ENCODE data around the gene DMAC2. TPM values are rescaled to one million over a fixed set of nuclear protein-coding genes. Genes with fewer than 3 reads are reported as not detected.

The DMAC2 gene
- total and polyA plus RNA-seq, 2 of the 13 experiments (the other 11 are each of a cell fraction or from before 2014, with no cell fraction given): 39.0 to 66.0 TPM

GRCh38 chr19:41426952-41427646 is 12.6 kb downstream of the DMAC2 start, which contains the start of gene B3GNT8 (continued):
- TF ChIP-seq FOXK2 (IDR thresholded peaks at IDR 0.05) (no peak), DDIT3 (CRISPR knock-in tag; IDR thresholded peaks at IDR 0.05) (no peak), ZNF260 (CRISPR knock-in tag; IDR thresholded peaks at IDR 0.05; ENCODE audit: borderline replicate concordance, low read depth) (no peak), ZNF777 (CRISPR knock-in tag; IDR thresholded peaks at IDR 0.05) (no peak), HNRNPLL (IDR thresholded peaks at IDR 0.05; ENCODE audit: low read depth, low read length, poor library complexity, severe bottlenecking) (no peak), STAG1 (CRISPR knock-in tag; IDR thresholded peaks at IDR 0.05) (no peak), ZSCAN25 (CRISPR knock-in tag; IDR thresholded peaks at IDR 0.05) (peak; percentile 58; the same call in 1 of the 2 replicates), SAP130 (CRISPR knock-in tag; IDR thresholded peaks at IDR 0.05; ENCODE audit: low read depth) (peak; percentile 76), HDAC2 (CRISPR knock-in tag; IDR thresholded peaks at IDR 0.05) (no peak), ARNTL (CRISPR knock-in tag; IDR thresholded peaks at IDR 0.05) (no peak), ATF3 (CRISPR knock-in tag; IDR thresholded peaks at IDR 0.05) (no peak), SNAI1 (CRISPR knock-in tag; IDR thresholded peaks at IDR 0.05; ENCODE audit: borderline replicate concordance) (no peak), CENPT (CRISPR knock-in tag; IDR thresholded peaks at IDR 0.05; ENCODE audit: low read depth) (no peak), ZNF703 (CRISPR knock-in tag; IDR thresholded peaks at IDR 0.05; ENCODE audit: borderline replicate concordance) (no peak), CBX2 (IDR thresholded peaks at IDR 0.05; ENCODE audit: low read depth, low read length) (no peak), CBX2 (CRISPR knock-in tag; IDR thresholded peaks at IDR 0.05; ENCODE audit: low read depth) (no peak), NR3C1 (CRISPR knock-in tag; IDR thresholded peaks at IDR 0.05) (no peak), PTBP1 (IDR thresholded peaks at IDR 0.05; ENCODE audit: low read depth, low read length, poor library complexity, severe bottlenecking) (no peak), PRDM15 (CRISPR knock-in tag; IDR thresholded peaks at IDR 0.05) (no peak), TAF1 (CRISPR knock-in tag; IDR thresholded peaks at IDR 0.05) (peak; percentile 68)
- TF ChIP-seq, protein P1, sequence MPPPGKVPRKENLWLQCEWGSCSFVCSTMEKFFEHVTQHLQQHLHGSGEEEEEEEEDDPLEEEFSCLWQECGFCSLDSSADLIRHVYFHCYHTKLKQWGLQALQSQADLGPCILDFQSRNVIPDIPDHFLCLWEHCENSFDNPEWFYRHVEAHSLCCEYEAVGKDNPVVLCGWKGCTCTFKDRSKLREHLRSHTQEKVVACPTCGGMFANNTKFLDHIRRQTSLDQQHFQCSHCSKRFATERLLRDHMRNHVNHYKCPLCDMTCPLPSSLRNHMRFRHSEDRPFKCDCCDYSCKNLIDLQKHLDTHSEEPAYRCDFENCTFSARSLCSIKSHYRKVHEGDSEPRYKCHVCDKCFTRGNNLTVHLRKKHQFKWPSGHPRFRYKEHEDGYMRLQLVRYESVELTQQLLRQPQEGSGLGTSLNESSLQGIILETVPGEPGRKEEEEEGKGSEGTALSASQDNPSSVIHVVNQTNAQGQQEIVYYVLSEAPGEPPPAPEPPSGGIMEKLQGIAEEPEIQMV (CRISPR knock-in tag; IDR thresholded peaks at IDR 0.05; ENCODE audit: low read depth): no peak
- TF ChIP-seq, protein P2, sequence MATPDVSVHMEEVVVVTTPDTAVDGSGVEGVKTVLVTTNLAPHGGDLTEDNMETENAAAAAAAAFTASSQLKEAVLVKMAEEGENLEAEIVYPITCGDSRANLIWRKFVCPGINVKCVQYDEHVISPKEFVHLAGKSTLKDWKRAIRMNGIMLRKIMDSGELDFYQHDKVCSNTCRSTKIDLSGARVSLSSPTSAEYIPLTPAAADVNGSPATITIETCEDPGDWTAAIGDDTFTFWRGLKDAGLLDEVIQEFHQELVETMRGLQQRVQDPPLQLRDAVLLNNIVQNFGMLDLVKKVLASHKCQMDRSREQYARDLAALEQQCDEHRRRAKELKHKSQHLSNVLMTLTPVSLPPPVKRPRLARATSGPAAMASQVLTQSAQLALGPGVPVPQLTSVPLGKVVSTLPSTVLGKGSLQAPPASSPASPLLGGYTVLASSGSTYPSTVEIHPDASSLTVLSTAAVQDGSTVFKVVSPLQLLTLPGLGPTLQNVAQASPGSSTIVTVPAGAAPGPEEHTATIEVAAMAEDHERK (CRISPR knock-in tag; IDR thresholded peaks at IDR 0.05; ENCODE audit: low read depth): no peak
- TF ChIP-seq, protein P3, sequence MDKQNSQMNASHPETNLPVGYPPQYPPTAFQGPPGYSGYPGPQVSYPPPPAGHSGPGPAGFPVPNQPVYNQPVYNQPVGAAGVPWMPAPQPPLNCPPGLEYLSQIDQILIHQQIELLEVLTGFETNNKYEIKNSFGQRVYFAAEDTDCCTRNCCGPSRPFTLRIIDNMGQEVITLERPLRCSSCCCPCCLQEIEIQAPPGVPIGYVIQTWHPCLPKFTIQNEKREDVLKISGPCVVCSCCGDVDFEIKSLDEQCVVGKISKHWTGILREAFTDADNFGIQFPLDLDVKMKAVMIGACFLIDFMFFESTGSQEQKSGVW (CRISPR knock-in tag; IDR thresholded peaks at IDR 0.05; ENCODE audit: borderline replicate concordance): no peak

Measured in HepG2 (cell line).